CD4-positive, alpha-beta T cell (primary cell): Measurements from ENCODE around the gene CR1L. TPM values are rescaled to one million over a fixed set of nuclear protein-coding genes. Genes with fewer than 3 reads are reported as not detected.

Source experiments
- ATAC-seq: fragments of 200-7000 bp; cut with Tn5 transposase; one replicate; pipeline ENCODE4 v1.10.0; 2022; ENCODE audit warnings: mild to moderate bottlenecking; ENCODE audit not compliant: poor library complexity
- CTCF ChIA-PET: fragments of 350-600 bp; sonication (Branson Sonifier 250); formaldehyde crosslinking; loops from one replicate; lab custom pipeline; 2021; ENCODE audit warnings: antibody characterized with exemption, inconsistent platforms; lab: Charles Lee
- POLR2A ChIA-PET: fragments of 350-600 bp; sonication (Branson Sonifier 250); formaldehyde crosslinking; loops from one replicate; lab custom pipeline; 2021; ENCODE audit warnings: antibody characterized with exemption, inconsistent platforms; lab: Charles Lee
- DNase-seq, 14 experiments: peaks; one replicate each; pipeline ENCODE4 v3.0.0-alpha.2; 2013 to 2020; ENCODE audit warnings: mixed read lengths in 2 of 14
- H3K27ac ChIP-seq, 2 donors: one replicate each; pipeline versions ENCODE4 v1.5.1 to v1.7.0; 2013; ENCODE audit warnings: low read length in 2 of 2, low read depth in 1 of 2, mild to moderate bottlenecking in 1 of 2
- H3K27me3 ChIP-seq, 2 experiments: 1 replicate in 1 of 2; 2 replicates in 1 of 2; pipeline versions ENCODE4 v1.6.1 to v1.7.0; 2013; ENCODE audit warnings: low read length in 2 of 2, control low read depth in 1 of 2, mild to moderate bottlenecking in 1 of 2, moderate library complexity in 1 of 2; ENCODE audit not compliant: insufficient read depth in 2 of 2, control insufficient read depth in 1 of 2
- H3K36me3 ChIP-seq: one replicate; pipeline ENCODE4 v1.6.1; 2013; ENCODE audit warnings: low read length, control low read depth; ENCODE audit not compliant: insufficient read depth
- H3K4me1 ChIP-seq: one replicate; pipeline ENCODE4 v1.6.1; 2013; ENCODE audit warnings: low read length, control low read depth; ENCODE audit not compliant: insufficient read depth
- H3K4me3 ChIP-seq: one replicate; pipeline ENCODE4 v1.5.1; 2013; ENCODE audit warnings: mild to moderate bottlenecking, low read length, moderate library complexity
- H3K9me3 ChIP-seq, 2 experiments: 1 replicate in 1 of 2; 2 replicates in 1 of 2; pipeline versions ENCODE4 v1.6.1 to v1.7.0; 2013; ENCODE audit warnings: low read length in 2 of 2, mild to moderate bottlenecking in 2 of 2, control low read depth in 1 of 2, moderate library complexity in 1 of 2; ENCODE audit not compliant: control insufficient read depth in 1 of 2, insufficient read depth in 1 of 2
- H3K27ac Mint-ChIP-seq: one replicate; pipeline ENCODE4 v1.8.0; 2020; ENCODE audit warnings: mixed read lengths
- H3K27me3 Mint-ChIP-seq: one replicate; pipeline ENCODE4 v1.8.0; 2021; ENCODE audit warnings: mixed read lengths
- H3K36me3 Mint-ChIP-seq: one replicate; pipeline ENCODE4 v1.8.0; 2021; ENCODE audit warnings: low read depth, mixed read lengths
- H3K4me1 Mint-ChIP-seq: one replicate; pipeline ENCODE4 v1.8.0; 2021; ENCODE audit warnings: low read depth, mixed read lengths
- H3K4me3 Mint-ChIP-seq: one replicate; pipeline ENCODE4 v1.8.0; 2020; ENCODE audit warnings: mild to moderate bottlenecking, mixed read lengths
- H3K9me3 Mint-ChIP-seq: one replicate; pipeline ENCODE4 v1.8.0; 2020; ENCODE audit warnings: mixed read lengths
- intact Hi-C, 2 experiments: fragments of 100-400 bp; cut with DNase I in 1 of 2; cut with micrococcal nuclease in 1 of 2; formaldehyde crosslinking; loops; one replicate each; pipeline versions ENCODE4 v1.15.1 to v1.9.0; 2023 to 2025; cut with DNase I, micrococcal nuclease
- total RNA-seq, 174 experiments: library from RNA in 2 of 174; stranded (reverse) in 2 of 174; gene quantifications; one replicate each; pipeline ENCODE4 v1.2.3 and lab custom pipeline; 2021 to 2026
- TF ChIP-seq, protein P1 (sequence below): fragments of 200-600 bp; IDR thresholded peaks from one replicate; pipeline ENCODE4 v1.8.0; 2022; ENCODE audit warnings: antibody characterized with exemption, mild to moderate bottlenecking

The CR1L gene
- total RNA-seq, 2 experiments from 2014 or later: not detected

DNA sequence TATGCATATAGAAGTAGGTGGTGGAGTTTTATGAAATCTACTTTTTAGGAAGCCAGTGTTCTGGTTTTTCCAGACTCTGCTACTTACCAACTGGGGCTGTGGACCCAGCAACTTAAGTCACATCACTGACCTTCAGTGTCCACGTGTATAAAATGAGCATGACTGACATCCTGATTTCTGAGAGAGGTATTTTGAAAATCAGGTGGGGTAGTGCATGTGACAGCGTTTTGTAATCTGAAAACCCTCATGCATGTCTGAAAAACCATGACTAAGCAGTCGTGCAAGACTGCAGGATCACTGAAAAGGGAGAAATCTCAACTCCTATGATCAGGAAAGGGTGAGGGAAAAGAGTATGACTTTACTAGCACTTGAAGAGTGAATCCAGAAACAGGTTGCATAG is 26.1 kb downstream of the CR1L start:
- Mint-ChIP-seq H3K27ac (no peak overlapping the region), H3K9me3 (peaks cover 3% of the 10 kb centered on the region), H3K27me3 (peaks cover 78% of the 10 kb centered on the region), H3K36me3 (no peaks in the 10 kb centered on the region), H3K4me1 (no peaks in the 10 kb centered on the region), H3K4me3 (no peak overlapping the region)
- DNase-seq: no peak
- Histone ChIP-seq H3K4me3 (no peak overlapping the region), H3K4me1 (no peaks in the 10 kb centered on the region), H3K36me3 (no peaks in the 10 kb centered on the region), H3K9me3 (peaks cover 0 to 5% of the 10 kb centered on the region in 2 experiments), H3K27ac (no peak overlapping the region), H3K27me3 (peaks cover 19 to 54% of the 10 kb centered on the region in 2 experiments)
- TF ChIP-seq, protein P1, sequence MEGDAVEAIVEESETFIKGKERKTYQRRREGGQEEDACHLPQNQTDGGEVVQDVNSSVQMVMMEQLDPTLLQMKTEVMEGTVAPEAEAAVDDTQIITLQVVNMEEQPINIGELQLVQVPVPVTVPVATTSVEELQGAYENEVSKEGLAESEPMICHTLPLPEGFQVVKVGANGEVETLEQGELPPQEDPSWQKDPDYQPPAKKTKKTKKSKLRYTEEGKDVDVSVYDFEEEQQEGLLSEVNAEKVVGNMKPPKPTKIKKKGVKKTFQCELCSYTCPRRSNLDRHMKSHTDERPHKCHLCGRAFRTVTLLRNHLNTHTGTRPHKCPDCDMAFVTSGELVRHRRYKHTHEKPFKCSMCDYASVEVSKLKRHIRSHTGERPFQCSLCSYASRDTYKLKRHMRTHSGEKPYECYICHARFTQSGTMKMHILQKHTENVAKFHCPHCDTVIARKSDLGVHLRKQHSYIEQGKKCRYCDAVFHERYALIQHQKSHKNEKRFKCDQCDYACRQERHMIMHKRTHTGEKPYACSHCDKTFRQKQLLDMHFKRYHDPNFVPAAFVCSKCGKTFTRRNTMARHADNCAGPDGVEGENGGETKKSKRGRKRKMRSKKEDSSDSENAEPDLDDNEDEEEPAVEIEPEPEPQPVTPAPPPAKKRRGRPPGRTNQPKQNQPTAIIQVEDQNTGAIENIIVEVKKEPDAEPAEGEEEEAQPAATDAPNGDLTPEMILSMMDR: no peak
- CTCF ChIA-PET: no interaction called here
- POLR2A ChIA-PET: no interaction called here
- no peak for ATAC-seq
- intact Hi-C loops: no loop called here

DNA sequence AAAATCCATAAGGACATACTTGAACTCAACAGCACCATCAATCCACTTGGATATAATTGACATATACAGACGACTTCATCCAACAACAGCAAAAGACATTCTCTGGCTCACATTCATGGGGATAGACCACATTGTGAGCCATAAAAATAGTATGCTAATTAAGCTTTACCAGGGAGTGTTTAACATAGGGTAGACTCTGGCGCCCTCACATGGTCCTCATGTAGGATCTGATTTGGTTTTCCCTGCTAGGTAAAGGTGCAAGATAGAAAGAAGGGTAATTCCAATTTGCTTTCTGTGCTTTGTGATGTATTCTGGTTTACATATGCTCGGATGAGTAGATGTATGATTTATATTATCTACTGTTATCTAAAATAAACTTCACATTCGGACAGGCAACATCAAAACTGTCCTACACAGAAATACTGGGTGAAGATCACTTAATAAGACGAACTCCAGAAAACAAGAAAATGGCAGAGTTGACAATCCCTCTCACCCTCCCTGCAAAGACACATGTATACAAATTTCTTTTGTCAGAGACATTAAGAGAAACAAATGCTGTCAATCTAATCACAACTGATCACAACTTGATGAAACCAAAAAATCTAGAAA is 27.7 kb downstream of the CR1L start:
- ChIA-PET CTCF (no interaction called here), POLR2A (no interaction called here)
- H3K9me3 Mint-ChIP-seq: no peaks in the 10 kb centered on the region
- DNase-seq: peak in 4 of 14 experiments; percentile 5 to 37 (median 19)
- no peaks in the 10 kb centered on the region for H3K36me3 ChIP-seq
- H3K36me3 Mint-ChIP-seq: no peaks in the 10 kb centered on the region
- H3K9me3 ChIP-seq: no peaks in the 10 kb centered on the region
- ATAC-seq: no peak
- H3K4me3 Mint-ChIP-seq: no peak overlapping the region
- TF ChIP-seq, protein P1: no peak
- H3K4me1 ChIP-seq: no peaks in the 10 kb centered on the region
- H3K27me3 ChIP-seq: peaks cover 14 to 39% of the 10 kb centered on the region in 2 experiments
- H3K27ac Mint-ChIP-seq: no peak overlapping the region
- H3K27me3 Mint-ChIP-seq: peaks cover 62% of the 10 kb centered on the region
- H3K27ac ChIP-seq: no peak overlapping the region
- H3K4me3 ChIP-seq: no peak overlapping the region
- H3K4me1 Mint-ChIP-seq: no peaks in the 10 kb centered on the region
- intact Hi-C loops: no loop called here

DNA sequence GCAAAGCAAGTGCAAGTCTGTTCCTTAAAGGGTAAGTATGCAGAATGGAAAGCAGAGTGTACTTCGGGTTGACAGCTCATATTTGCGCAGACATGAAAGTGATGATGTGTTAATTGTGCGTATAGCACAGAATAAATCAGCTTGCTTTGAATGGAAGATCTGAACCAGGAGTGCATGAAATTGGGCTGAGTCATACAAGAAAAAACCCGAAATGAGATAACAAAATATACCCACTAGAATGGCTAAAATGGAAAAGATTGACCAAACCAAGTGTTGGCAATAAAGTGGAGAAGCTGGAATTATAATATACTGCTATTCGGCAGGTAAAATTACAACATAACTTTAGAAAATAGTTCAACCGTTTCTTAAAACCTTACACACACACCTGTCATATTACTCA is 28.5 kb downstream of the CR1L start:
- no peak for ATAC-seq
- H3K36me3 Mint-ChIP-seq: no peaks in the 10 kb centered on the region
- Histone ChIP-seq H3K27ac (no peak overlapping the region), H3K36me3 (no peaks in the 10 kb centered on the region), H3K9me3 (no peaks in the 10 kb centered on the region), H3K27me3 (peaks cover 14 to 31% of the 10 kb centered on the region in 2 experiments), H3K4me3 (no peak overlapping the region), H3K4me1 (no peaks in the 10 kb centered on the region)
- intact Hi-C loops: no loop called here
- TF ChIP-seq, protein P1: no peak
- no peaks in the 10 kb centered on the region for H3K9me3 Mint-ChIP-seq
- H3K4me3 Mint-ChIP-seq: no peak overlapping the region
- H3K27ac Mint-ChIP-seq: no peak overlapping the region
- ChIA-PET CTCF (no interaction called here), POLR2A (no interaction called here)
- DNase-seq: no peak
- H3K4me1 Mint-ChIP-seq: no peaks in the 10 kb centered on the region
- peaks cover 54% of the 10 kb centered on the region for H3K27me3 Mint-ChIP-seq
